Stomach (tissue), 4 donors: ENCODE results near the gene ZCCHC10.

Source experiments
- CTCF ChIP-seq, 7 experiments: fragments of 450-650 bp in 4 of 7; fragments of 200-600 bp in 3 of 7; sonication (generic) in 3 of 7; IDR thresholded peaks; one replicate each; pipeline ENCODE4 v1.5.1; 2016 to 2019; ENCODE audit warnings: antibody characterized with exemption in 7 of 7, control low read depth in 2 of 7, mild to moderate bottlenecking in 1 of 7
- EP300 ChIP-seq: sonication (generic); formaldehyde crosslinking; IDR thresholded peaks from one replicate; pipeline ENCODE4 v1.6.1; 2017; ENCODE audit warnings: antibody characterized with exemption
- POLR2A ChIP-seq, 4 donors: fragments of 450-650 bp; IDR thresholded peaks; one replicate each; pipeline ENCODE4 v1.6.1; 2016; ENCODE audit warnings: antibody characterized with exemption in 4 of 4, control low read depth in 2 of 4, mild to moderate bottlenecking in 1 of 4, moderate library complexity in 1 of 4
- POLR2AphosphoS5 ChIP-seq, 3 donors: sonication (generic); formaldehyde crosslinking; IDR thresholded peaks; one replicate each; pipeline ENCODE4 v1.6.1; 2016; ENCODE audit warnings: antibody characterized with exemption in 3 of 3

GRCh38 chr5:132996307-132996706 lies 30.0 kb downstream of the ZCCHC10 start:
- TF ChIP-seq CTCF (IDR thresholded peaks at IDR 0.05) (no peak), POLR2A (IDR thresholded peaks at IDR 0.05) (no peak), EP300 (no peak), POLR2AphosphoS5 (IDR thresholded peaks at IDR 0.05) (no peak)
